GM10266 (cell line): ENCODE data around the gene CLCA2.

ENCODE experiments used
- DNase-seq: peaks from one replicate; pipeline ENCODE4 v3.0.0; 2012; ENCODE audit errors: extremely low spot score
- TF ChIP-seq, protein P1 (sequence below): IDR thresholded peaks from 2 replicates; pipeline ENCODE4 v1.5.1; 2012; ENCODE audit warnings: mild to moderate bottlenecking, low read depth; ENCODE audit not compliant: control insufficient read depth, insufficient read depth; ENCODE audit errors: missing control alignments

CLCA2 gene

DNA sequence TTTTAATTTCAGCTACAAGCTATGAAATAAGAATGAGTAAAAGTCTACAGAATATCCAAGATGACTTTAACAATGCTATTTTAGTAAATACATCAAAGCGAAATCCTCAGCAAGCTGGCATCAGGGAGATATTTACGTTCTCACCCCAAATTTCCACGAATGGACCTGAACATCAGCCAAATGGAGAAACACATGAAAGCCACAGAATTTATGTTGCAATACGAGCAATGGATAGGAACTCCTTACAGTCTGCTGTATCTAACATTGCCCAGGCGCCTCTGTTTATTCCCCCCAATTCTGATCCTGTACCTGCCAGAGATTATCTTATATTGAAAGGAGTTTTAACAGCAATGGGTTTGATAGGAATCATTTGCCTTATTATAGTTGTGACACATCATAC, 31.1 kb downstream of the CLCA2 start:
- TF ChIP-seq, protein P1, sequence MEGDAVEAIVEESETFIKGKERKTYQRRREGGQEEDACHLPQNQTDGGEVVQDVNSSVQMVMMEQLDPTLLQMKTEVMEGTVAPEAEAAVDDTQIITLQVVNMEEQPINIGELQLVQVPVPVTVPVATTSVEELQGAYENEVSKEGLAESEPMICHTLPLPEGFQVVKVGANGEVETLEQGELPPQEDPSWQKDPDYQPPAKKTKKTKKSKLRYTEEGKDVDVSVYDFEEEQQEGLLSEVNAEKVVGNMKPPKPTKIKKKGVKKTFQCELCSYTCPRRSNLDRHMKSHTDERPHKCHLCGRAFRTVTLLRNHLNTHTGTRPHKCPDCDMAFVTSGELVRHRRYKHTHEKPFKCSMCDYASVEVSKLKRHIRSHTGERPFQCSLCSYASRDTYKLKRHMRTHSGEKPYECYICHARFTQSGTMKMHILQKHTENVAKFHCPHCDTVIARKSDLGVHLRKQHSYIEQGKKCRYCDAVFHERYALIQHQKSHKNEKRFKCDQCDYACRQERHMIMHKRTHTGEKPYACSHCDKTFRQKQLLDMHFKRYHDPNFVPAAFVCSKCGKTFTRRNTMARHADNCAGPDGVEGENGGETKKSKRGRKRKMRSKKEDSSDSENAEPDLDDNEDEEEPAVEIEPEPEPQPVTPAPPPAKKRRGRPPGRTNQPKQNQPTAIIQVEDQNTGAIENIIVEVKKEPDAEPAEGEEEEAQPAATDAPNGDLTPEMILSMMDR = no peak
- DNase-seq = no peak

DNA sequence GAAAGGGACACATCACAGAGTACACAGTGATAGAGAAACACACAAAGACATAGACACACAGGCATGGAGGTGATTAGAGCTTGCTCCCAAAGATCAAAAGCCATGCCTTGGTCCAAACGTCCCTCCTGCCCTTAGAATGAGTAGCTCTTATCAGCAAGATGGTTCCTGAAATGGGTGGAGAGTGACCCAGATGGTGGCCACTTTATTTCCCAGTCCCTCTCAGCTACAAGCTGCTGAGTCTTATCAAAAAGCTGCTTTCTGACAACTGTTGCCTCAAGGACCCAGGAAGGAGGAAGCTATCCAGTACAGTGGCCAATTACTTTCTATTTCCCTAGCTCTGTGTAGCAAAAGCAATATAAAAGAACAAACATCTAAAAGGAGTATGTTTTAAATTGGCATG, 37.0 kb downstream of the CLCA2 start:
- TF ChIP-seq, protein P1 = no peak
- no peak for DNase-seq

DNA sequence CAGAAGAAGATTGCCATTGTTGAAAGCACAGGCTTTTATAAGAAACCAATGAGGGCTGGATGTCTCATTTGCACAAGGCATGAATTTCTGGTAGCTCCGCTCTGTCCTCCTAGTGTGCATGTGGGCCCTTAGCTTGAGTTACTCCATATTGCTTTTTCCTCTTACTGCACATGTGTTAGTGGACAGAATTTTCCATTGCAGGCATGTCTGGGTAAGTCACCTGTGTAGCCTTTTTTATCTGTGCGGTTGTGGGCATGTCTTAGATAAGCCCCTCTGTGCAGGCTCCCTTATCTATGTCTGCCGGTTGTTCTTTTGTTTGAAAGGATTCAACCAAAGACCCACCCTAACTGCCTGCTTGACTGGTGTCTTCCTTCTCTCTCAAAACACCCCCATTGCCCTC, 37.5 kb downstream of the CLCA2 start:
- DNase-seq = no peak
- TF ChIP-seq, protein P1 = no peak

DNA sequence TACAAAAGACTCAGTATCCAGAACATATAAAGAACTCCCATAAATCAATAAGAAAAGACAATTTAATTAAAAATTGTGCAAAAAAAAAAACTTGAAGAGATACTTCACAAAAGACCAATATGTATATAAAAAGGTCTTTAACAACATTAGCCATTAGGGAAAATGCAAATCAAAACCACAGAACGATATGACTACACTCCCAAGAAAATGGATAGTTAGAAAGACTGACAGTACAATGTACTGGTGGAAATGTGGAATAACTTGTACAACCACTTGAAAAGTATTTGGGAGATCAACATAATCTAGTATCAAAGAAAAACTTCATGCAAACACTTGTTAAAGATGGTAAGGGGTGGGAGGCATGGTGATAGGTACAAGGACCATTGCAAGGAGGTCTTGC, 40.8 kb downstream of the CLCA2 start:
- no peak for DNase-seq
- TF ChIP-seq, protein P1 = no peak

DNA sequence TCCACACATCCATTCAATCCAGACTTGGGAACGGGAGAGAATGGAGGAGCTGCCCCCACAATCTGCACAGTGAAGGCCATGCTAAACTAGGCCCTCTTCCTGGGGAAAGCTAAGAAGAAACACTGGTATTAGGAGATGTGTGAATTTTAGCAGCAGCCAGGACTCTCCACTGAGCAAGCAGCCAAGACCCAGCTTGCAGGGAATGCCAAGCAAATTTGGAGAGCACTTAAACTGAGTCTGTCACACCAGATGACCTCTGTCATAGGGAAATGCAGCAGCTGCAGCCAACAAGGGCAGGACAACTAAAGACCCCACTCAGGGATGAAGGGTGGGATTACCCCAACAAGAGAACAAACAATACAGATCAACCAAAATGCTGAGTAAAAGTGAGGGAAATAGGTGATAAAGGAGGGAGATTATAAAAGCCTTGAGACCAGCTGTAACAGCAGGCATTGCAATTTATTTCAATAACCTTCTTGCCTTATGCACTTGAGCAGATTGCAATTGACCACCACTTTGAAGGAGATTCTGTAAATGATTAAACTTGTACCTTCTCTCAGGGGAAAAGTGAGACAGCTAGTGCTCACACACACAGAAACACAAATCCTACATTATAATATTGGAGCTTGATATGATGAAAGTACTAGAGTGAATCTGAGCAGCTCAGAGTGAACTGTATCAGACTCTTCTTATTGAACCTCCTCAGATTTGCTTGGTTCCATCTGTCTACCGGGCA, 42.3 kb downstream of the CLCA2 start:
- DNase-seq = no peak
- TF ChIP-seq, protein P1 = no peak

DNA sequence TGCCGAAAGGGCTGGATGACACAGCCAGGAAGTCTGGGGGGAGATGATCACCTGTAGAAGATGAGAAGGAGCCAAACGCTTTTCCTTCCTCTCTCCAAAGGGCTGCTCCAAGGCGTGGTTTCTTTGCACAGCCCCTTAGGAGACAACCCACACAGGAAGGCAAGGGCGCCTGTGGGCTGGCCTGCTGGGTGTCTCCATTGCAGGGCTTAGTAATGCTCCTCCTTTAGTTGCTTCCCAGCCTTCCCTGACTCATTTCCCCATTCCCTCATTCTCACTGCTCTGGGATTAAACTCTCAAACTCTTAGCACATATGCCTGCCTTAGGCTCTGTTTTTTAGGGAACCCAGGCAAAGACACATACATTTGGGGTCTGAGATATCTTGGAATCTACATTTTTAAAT, 43.0 kb downstream of the CLCA2 start:
- TF ChIP-seq, protein P1 = no peak
- DNase-seq = no peak

DNA sequence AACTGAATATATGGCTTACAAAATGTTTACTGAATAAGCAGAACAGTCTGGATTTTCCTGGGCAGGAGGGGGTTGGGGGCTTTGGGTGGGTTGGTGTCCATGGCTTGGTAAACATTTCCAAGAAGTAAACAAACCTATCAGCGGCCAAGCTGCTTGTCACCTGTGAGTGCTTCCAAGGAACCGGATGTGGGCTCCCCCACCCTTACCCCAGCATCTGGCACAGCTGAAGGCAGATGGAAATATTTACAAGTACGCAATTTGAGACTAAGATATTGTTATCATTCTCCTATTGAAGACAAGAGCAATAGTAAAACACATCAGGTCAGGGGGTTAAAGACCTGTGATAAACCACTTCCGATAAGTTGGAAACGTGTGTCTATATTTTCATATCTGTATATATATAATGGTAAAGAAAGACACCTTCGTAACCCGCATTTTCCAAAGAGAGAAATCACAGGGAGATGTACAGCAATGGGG, 44.6 kb downstream of the CLCA2 start, which contains the start of gene CLCA1:
Gene CLCA1 (plus strand): TSS at position 427 of the 477 bp plus-strand sequence. CDS start 45 bp downstream, at position 472.
- no peak for DNase-seq

More for the DNA sequence above, 44.6 kb downstream of the CLCA2 start, which contains the start of gene CLCA1:
- TF ChIP-seq, protein P1 = no peak
